Subcutaneous abdominal adipose tissue (tissue), 5 donors: Measurements from ENCODE around the gene PPP1CB.

Experiments
- H3K27ac ChIP-seq: one replicate; pipeline ENCODE4 v1.7.0; 2013; ENCODE audit warnings: low read depth, mild to moderate bottlenecking, inconsistent platforms, low read length, moderate library complexity
- H3K27me3 ChIP-seq, 5 donors: one replicate each; pipeline ENCODE4 v1.7.0; 2013; ENCODE audit warnings: low read length in 5 of 5, inconsistent platforms in 1 of 5; ENCODE audit not compliant: control insufficient read depth in 5 of 5, insufficient read depth in 4 of 5
- H3K36me3 ChIP-seq, 5 donors: one replicate each; pipeline ENCODE4 v1.7.0; 2013; ENCODE audit warnings: low read length in 5 of 5; ENCODE audit not compliant: control insufficient read depth in 5 of 5, insufficient read depth in 5 of 5
- H3K4me1 ChIP-seq, 5 donors: one replicate each; pipeline ENCODE4 v1.7.0; 2013; ENCODE audit warnings: low read length in 5 of 5, mild to moderate bottlenecking in 3 of 5, moderate library complexity in 1 of 5; ENCODE audit not compliant: control insufficient read depth in 5 of 5, insufficient read depth in 5 of 5
- H3K4me3 ChIP-seq, 5 donors: one replicate each; pipeline ENCODE4 v1.7.0; 2013; ENCODE audit warnings: low read length in 5 of 5, low read depth in 1 of 5
- H3K9ac ChIP-seq, 5 donors: one replicate each; pipeline ENCODE4 v1.7.0; 2013; ENCODE audit warnings: low read length in 5 of 5, mild to moderate bottlenecking in 4 of 5, moderate library complexity in 3 of 5
- H3K9me3 ChIP-seq, 5 donors: one replicate each; pipeline ENCODE4 v1.7.0; 2013; ENCODE audit warnings: low read length in 5 of 5; ENCODE audit not compliant: control insufficient read depth in 5 of 5
- donor health status: healthy.
- donor health status: healthy.
- donor health status: healthy.
- donor health status: healthy.
- donor health status: healthy.

PPP1CB gene

DNA sequence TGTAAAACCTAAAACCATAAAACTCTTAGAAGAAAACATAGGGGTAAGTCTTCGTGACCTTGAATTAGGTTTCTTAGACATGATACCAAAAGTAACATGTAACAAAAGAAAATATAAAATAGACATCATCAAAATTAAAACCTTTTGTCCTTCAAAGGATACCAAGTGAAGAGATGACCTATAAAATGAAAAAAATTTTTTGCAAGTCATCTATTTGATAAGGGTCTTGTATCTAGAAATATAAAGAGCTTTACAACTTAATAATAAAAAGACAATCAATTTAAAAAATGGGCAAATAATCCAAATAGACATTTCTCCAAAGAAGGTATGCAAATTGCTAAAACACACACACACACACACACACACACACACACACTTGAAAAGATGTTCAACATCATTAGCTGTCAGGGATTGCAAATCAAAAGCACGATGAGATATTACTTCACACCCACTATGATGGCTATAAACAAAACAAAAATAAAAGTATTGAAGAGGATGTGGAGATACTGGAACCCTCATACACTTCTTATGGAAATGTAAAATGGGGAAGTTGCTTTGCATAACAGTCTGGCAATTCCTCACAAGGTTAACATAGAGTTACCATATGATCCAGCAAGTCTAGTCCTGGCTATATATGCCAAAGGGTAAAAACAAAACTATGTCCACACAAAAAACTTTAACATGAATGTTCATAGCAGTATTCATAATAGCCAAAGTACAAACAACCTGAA, 82.3 kb downstream of the PPP1CB start:
- no peaks in the 10 kb centered on the region for H3K9me3 ChIP-seq
- no peaks in the 10 kb centered on the region for H3K4me1 ChIP-seq
- H3K36me3 ChIP-seq: no peaks in the 10 kb centered on the region
- no peak overlapping the region for H3K9ac ChIP-seq
- no peak overlapping the region for H3K27ac ChIP-seq
- H3K27me3 ChIP-seq: no peaks in the 10 kb centered on the region
- H3K4me3 ChIP-seq: no peak overlapping the region

DNA sequence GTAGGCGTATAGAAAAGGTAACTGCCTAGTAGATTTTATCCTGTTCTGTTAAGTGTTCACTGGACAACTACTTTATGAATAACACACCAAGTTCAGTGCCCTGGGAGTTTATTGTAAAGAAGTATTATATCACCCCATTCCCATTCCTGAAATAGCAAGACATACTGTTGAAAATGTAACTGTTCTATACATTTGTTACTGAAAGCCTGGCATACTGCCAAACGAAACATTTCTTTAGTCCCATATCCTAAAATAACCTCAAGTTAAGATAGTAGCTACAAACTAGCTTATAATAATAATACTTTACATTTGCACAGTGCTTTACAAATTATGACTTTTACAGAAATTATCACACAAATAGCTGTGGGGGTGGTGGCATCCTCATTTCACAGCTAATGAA, 84.2 kb downstream of the PPP1CB start:
- no peak overlapping the region for H3K27ac ChIP-seq
- H3K4me1 ChIP-seq: no peaks in the 10 kb centered on the region
- H3K27me3 ChIP-seq: no peaks in the 10 kb centered on the region
- H3K4me3 ChIP-seq: no peak overlapping the region
- no peaks in the 10 kb centered on the region for H3K9me3 ChIP-seq
- H3K9ac ChIP-seq: no peak overlapping the region
- H3K36me3 ChIP-seq: no peaks in the 10 kb centered on the region

DNA sequence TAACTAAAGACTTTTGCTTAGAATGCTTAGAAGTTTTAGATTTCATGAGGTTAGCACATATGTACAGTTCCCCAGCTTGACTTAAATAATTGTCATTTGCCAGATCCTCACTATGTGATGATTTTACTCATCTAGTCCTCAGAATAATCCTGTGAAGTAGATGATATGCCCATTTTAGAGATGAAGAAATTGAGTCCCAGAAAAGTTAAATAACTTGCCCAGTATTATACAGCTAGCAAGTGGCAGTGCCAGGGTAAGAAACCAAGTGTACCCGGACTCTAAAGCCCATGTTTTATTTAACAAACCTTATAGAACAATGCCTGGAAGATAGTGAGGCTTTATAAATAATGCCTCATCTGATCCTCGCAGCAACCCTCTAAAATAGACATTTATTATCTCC, 87.3 kb downstream of the PPP1CB start:
- Histone ChIP-seq H3K9ac (no peak overlapping the region), H3K27ac (no peak overlapping the region), H3K9me3 (no peaks in the 10 kb centered on the region), H3K36me3 (peaks cover 0 to 3% (median 0%) of the 10 kb centered on the region in 5 donors), H3K4me3 (no peak overlapping the region), H3K27me3 (no peaks in the 10 kb centered on the region), H3K4me1 (no peaks in the 10 kb centered on the region)

DNA sequence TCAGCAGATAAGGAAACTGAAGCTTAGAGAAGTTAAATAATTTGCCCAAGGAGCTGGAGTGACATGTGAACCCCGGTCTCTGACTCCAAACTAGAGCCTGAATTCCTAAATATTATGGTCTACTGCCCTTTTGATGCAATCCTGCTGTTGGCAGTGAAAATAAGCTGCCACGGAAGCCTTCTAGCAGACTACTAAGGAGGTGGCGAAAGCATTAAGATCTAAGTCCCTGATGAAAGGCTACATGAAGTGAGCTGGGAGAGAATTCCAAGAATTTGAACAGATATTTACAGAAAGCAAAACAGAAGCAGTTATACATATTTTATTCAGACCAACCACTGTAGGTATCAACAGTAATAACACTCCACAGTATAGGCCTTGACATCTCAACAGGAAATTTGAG, 90.4 kb downstream of the PPP1CB start:
- Histone ChIP-seq H3K36me3 (peaks cover 0 to 3% (median 3%) of the 10 kb centered on the region in 5 donors), H3K4me1 (no peaks in the 10 kb centered on the region), H3K27ac (no peak overlapping the region), H3K9ac (no peak overlapping the region), H3K27me3 (no peaks in the 10 kb centered on the region), H3K9me3 (no peaks in the 10 kb centered on the region), H3K4me3 (no peak overlapping the region)
